C4-2B (cell line): Measurements from ENCODE around the gene CENPX.

ENCODE experiments used
- ZFX ChIP-seq: fragments of 450-650 bp; IDR thresholded peaks from 2 replicates; pipeline ENCODE4 v1.6.1; 2017
- TF ChIP-seq, protein P1 (sequence below): fragments of 450-650 bp; conservative IDR thresholded peaks from 2 replicates; pipeline ENCODE4 v1.5.1; 2017; ENCODE audit warnings: mild to moderate bottlenecking

DNA sequence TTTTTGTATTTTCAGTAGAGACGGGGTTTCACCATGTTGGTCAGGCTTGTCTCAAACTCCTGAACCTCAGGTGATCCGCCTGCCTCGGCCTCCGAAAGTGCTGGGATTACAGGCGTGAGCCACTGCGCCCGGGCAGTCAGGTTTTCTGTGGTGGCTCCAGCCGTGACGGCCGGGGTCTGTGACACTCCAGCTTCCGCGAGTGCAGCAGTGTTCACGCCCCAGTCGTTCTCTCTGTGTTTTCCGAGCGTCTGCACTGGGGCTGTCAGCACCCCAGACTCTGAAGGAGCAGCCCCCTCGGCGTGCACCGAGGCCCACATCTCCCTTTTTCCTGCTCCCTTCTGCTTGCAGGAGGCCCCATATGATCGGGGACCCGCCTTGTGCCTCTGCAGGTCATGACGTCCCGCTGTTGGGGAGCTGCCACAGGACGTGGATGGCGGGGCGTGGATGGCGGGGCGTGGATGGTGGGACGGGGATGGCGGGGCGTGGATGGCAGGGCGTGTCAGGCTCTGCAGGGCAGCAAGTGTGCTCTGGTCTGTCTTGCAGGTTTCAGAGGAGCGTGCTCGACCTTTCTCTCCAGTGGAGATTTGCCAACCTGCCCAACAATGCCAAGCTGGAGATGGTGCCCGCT is 39.6 kb downstream of the CENPX start:
- TF ChIP-seq, protein P1, sequence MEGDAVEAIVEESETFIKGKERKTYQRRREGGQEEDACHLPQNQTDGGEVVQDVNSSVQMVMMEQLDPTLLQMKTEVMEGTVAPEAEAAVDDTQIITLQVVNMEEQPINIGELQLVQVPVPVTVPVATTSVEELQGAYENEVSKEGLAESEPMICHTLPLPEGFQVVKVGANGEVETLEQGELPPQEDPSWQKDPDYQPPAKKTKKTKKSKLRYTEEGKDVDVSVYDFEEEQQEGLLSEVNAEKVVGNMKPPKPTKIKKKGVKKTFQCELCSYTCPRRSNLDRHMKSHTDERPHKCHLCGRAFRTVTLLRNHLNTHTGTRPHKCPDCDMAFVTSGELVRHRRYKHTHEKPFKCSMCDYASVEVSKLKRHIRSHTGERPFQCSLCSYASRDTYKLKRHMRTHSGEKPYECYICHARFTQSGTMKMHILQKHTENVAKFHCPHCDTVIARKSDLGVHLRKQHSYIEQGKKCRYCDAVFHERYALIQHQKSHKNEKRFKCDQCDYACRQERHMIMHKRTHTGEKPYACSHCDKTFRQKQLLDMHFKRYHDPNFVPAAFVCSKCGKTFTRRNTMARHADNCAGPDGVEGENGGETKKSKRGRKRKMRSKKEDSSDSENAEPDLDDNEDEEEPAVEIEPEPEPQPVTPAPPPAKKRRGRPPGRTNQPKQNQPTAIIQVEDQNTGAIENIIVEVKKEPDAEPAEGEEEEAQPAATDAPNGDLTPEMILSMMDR = no peak
- TF ChIP-seq ZFX = no peak
